Measurements from ENCODE around the gene RS1.

The RS1 gene

DNA sequence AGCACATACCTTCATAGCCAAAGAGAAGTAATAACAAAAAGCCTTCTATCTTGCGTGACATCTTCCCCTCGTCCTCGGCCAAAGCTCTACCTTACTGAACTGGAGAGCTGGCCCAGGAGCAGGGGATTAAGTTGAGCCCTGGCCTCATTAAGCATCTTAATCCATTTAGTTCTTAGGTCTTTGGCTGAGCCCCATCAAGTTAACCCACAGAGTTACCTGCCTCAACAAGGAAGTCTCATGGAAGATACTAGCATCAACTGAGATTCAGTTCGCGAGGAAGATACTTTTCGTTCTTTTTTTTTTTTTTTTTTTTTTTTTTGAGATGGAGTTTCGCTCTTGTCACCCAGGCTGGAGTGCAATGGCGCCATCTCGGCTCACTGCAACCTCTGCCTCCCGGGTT is at the start of gene RS1:
TSS of gene RS1 (minus strand) at position 101 of the 400 bp plus-strand sequence. CDS start at position 61, 40 bp downstream.
- no peak for FAIRE-seq

DNA sequence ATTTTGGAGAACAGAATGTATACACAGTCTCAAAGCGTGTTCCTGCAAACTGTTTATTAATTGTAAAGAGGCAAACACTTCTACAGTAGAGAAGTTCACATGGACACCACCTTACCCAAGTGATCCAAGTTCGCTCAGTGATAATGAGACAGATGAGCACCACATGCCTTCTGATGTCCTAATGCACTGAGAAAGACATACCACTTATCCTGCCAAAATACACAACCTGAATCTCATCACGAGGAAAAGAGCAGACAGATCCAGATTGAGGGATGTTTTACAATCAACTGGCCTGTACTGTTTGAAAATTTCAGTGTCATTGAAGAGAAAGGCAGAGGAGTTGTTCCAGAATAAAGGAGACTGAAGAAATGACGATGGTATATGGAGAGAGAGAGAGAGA is 47.9 kb upstream of the RS1 start:
- no peak for FAIRE-seq

DNA sequence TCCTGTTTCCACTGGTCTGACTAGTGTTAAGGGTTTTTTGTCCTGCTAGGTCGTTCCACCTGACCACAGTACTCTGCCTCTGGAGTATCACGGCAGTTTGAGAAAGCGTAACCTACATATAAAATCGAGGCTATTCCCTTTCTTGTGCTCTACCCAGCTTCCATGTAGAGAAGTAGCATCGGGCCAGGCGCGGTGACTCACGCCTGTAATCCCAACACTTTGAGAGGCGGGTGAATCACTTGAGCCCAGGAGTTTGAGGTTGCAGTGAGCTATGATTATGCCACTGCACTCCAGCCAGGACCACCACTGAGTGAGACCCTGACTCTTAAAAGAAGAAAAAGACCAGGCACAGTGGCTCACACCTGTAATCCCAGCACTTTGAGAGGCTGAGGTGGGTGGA is 43.0 kb upstream of the RS1 start:
- no peak for FAIRE-seq

DNA sequence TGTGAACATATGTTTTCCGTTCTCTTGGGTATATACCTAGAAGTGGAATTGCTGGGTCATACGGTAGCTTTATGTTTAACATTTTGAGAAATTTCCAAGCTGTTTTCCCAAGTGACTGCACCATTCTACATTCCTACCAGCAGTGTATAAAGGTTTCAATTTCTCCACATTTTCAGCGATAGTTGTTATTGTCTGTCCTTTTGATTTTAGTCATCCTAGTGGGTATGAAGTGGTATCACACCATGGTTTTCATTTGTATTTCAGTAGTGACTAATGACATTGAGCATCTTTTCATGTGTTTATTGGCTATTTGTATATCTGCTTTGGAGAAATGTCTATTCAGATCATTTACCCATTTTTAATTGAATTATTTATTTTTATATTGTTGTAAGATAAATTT is 37.9 kb upstream of the RS1 start:
- FAIRE-seq: no peak

DNA sequence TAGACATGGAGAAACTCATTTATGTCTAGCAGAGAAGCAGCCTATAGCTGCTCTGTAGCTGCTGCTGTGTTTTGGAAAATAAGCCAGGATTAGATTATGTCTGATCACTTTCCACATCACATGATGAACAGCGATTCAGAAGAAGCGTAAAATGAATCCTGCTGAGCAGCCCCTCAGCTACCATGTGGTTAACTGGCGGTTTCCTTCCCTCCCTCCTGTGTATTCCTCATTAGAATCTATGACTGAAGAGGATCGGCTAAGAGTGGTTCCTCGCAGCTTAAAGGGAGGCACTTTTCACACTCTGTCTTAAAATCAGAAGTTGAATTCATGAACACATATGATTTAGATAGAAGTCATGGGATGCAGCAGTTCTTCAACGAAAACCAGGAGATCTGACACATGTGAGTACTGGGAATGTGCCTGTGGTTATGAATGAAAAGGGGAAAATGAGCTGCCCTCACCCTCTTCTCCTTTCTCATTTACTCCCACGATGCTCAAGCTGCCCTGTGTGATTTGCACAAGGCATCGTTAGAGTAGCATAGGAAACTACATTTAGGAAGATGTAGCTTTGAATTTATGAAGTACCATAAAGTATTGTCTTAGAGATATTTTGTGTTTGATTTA is 35.6 kb upstream of the RS1 start, which contains the start of gene PPEF1:
TSS of gene PPEF1 (plus strand) at position 220 of the 624 bp plus-strand sequence. CDS start at position 356, 136 bp downstream.
- no peak for FAIRE-seq

DNA sequence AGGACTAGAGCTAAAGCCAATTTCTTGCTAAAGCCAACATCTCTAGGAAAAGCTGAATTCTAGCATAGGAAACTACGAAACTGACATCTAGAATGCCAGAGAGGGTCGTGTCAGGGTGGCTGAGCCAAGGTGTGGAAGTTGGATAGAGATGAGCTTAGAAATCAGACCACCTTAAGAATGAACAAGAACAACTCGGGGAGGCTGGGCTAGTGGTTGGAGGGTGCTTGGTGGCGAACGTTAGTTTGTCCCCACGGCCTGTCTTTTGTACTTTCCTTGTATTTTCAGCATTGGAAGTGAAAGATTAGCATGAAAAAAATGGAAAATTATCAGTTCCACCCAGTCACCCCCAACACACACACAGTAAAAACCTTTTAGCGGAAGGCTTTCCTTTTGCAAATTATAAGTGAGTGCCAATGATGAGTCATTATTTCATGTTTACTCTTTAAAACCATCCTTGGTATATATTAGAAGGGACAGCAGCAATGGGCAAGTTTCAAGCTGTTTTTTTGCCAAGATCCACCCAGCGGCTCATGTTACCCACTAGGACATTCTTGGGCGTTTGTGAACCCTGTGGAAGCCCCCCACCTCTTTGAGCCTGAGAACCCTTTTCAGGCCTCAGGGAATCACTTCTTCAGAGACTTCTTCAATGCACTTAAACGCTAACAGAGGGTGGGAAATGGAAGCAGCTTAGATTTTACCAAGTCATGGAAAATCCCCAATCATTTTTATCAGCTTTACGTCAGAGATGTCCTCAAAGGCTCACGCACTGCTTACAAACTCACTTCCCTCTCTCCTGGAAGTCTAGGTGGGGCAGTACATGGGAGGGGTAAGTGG is 30.7 kb upstream of the RS1 start:
- no peak for FAIRE-seq

DNA sequence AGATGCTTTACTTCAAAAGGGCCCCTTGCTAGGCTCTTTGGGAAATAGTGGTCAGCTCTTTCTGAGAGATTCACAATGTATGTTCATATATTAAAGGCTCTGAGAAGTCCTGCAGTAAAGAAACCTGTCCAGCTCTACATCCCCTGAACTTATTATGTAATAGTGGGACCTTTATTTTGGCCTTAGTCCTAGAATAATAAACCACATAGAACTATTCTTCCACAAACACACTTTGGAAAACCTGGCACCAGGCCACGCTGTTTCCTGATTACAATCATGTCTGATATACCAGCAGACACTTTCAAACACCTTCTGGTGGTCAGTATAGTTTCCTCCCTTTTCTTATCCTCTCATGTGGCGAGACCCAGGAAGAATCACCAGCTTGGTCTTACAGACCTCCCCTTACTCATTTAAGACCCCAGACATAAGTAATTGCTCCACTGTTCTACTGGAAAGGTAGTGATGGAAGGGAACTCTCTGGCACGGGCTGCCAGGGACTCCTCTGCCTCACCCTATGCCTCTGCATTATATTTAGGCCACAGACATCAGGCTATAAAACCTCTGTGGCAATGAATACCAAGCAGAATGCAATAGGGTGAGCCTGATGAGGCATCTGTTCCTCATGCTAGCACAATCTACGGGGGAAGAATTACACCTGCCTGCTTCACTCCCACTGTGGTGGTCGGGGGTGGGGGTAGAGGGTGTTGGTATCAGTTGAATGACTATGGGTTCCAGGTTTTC is 29.9 kb upstream of the RS1 start:
- FAIRE-seq: no peak

DNA sequence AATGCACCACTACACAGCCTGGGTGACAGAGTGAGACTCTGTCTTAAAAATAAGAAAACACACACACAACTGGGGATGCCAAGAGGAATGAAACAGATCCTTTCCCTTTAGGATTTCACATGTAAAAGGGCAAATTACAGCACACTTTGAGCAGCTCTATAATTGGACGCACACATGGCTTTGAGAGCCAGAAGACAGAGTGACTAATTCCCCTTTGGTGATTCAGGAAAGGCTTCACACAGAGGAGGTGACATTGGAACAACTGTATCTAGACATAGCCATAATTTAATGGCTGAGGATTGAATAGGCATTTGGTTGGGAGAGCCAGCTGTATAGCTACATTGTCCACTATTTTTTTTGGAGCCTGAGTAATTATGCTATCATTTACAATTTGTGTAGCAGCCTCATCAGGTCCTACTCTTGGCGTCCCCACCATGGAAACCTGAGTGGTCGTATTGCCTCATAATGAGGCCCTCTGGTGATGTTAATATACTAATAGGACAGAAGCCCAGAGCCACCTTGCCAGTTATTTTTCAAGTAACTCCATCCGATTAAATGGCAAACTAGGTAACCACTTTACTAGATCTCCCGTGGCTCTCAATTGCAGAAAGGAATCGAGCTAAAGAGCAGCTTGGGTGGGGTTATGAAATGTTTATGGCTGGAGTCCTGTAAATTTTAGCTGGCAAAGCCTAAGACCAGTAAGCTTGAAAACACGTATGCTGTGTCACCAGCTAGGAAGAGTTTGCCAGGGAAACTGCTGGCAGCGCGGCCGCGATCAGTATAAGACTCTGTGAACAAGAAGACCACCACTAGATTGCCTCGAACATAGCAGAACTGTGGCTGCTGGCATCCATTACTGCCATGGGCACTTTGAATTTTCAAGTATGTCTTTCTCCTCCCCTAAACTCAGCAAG is 27.1 kb upstream of the RS1 start:
- no peak for FAIRE-seq

DNA sequence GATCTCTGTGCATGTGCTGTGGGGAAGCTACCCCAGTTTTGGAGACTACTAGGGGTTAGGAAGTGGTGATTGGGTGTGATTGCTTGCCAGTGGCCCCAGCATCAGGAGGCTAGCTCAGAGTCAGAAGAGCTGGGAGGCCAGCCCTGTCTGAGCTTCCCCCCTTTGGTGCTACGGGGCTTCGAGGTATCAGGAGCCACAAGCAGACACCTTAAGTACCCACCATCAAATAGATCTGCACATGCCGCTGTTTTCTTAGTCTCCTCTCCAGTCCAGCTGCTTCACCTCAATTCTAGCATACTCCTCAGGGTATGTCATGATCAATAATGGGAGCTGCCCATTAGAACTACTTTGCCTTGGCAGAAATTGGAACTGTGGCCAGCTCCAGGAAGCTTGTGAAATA is 24.7 kb upstream of the RS1 start:
- FAIRE-seq: no peak

DNA sequence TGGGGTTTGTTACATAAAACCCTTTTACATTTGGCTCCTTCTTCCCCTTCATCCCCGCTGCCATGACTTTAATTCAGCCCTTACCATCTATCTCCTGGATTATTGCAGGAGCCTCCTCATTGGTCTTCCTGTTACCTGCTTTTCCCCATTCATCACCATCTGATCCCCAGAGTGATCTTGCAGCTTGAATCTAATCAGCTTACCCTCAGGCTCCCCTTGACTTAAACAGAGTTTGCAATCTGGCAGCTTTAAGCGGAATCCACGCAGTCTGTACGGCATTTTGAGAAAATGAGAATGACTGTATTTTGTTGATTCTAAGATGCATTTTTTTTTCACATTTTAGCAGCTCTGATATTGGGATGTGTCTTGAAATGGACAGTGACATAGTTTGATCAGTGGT is 20.6 kb upstream of the RS1 start:
- no peak for FAIRE-seq

DNA sequence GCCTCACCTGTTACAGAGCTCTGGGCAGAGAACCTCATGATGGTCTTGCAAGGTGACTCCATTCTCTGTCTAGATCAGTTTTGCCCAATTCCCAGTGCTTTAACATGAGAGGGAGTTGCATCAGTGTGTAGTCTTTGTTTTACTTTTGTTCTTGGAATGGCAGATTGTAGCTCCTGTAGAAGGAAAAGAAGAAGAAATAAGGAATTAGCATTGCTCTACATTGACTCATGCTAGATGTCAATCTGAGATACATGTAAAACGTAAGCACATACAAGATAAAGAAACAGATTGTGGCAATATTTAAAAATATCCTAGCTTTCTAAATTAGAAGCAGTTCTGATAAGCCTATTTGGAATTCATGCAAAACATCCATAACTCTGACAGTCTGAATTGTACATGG is 19.5 kb upstream of the RS1 start:
- no peak for FAIRE-seq

DNA sequence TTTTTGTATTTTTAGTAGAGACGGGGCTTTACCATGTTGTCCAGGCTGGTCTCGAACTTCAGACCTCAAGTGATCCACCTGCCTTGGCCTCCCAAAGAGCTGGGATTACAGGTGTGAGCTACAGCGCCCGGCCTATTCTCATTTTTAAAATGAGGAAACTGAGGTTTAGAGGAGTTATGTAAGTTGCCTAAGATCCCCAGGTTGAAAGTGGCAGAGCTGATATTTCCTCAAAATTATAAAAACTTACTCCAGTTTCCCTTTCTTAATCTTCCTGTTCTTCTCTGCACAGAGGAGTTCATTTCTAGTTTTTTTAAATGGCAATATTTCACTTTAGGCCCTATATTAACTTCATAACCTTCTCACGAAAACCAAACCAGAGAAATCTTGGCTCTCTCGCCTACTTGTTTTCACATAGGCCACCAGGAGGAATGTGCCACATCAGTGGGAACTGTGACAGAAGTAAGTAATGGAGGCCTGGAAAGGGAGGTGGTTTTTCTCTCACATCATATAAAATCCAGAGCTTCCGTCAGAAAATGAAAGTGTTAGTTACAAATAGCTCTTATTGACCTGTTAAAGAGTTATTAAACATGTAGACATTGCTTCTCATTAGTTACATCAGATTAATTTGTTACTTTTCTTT is 16.1 kb upstream of the RS1 start:
- FAIRE-seq: no peak

DNA sequence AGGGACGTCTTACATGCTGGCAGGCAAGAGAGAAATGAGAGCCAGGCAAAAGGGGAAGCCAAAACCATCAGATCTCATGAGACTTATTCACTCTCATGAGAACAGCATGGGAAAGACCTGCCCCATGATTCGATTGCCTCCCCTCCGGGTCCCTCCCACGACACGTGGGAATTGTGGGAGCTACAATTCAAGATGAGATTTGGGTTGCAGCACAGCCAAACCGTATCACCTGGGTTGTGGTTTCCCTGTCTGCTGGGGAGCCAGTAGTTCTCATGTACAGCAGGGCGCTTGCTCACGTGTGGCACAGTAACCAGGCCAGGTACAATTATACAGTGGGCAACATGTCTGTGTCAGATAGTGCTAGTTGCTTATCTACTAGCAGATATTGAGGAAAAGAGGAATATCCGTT is 11.1 kb upstream of the RS1 start:
- FAIRE-seq: no peak

DNA sequence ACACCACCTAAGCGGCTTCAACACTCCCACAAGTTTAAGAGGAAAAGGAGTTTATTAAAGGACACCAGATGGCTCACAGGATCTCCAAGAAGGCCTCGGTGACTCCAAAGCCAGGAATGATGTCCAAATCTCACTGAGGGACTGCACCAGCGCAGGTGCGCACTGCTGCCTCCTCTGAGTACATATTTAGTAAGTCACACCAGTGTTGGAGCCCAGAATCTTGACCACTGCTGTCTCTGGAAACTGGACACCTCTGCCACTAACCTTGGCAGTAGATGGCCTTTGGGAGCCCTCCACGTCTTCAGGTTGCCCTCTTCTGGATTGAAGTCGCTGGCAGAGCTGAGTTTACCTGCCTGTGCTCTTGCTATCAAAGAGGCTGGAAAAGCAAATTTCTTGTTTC is 10.1 kb upstream of the RS1 start:
- FAIRE-seq: no peak

DNA sequence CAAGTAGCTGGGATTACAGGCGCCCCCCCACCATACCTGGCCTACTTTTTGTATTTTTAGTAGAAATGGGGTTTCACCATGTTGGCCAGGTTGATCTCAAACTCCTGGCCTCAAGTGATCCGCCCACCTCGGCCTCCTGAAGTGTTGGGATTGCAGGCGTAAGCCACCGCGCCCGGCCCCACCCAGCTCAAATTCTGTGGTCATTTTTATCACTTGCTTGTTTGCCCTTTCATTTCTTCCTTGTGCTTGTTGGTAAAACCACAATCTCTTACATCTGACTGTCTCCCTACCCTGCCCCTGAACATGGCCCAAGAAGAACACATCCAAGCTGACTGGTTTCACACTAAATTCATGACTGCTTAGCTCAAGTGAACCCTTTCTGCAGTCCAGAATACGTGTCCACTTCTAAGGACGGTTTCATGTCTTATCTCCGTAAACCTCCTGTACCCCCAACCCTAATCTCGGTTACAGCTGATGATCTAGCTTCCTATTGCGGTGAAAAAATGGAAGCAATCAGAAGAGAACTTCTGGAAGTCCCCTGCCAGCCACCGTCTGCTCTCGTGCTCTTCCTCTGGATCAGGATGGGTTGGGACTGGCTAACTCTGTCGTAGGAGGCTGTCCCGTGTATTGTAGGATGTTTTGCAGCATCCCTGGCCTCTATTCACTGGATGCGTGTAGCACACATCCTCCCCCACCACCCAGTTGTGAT is 5.4 kb upstream of the RS1 start:
- no peak for FAIRE-seq

DNA sequence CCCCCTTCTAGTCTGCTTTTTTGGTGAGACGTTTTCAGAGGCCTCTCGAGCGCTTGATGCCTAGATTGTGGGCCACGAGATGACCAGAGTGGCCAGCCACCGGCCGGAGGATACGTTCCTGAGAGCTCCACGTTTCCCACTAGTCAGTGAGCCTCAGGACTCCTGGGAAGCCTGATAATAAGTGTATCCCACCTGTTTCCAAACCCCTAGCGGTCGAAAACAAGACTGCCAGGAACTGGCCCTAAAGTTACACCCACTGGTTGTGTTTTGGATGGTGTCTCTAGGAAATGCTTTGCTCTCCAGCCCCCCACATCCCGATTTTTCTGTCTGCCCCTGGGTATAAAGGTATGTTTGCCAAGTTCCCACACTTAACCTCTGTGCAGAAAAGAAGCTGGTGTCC is 4.6 kb upstream of the RS1 start:
- no peak for FAIRE-seq

DNA sequence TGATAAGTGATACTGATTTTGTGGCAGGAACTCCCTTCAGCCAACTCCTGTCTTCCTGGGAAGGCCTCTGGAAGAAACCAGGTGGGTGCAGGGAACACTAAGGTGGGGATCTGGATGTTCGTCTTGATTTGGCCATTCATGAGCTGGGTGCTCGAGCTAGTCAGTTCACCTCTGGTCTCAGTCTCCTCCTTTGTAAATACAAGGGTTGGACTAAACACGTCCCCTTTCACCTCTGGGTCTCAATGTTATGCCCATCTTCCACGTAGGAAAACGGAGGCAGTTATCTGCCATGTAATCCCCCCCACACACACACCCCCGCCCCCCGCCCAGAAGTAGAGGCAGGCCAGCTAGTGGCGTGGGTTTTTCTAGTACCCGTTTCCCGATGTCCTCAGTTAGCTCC is 4.1 kb upstream of the RS1 start:
- FAIRE-seq: no peak

DNA sequence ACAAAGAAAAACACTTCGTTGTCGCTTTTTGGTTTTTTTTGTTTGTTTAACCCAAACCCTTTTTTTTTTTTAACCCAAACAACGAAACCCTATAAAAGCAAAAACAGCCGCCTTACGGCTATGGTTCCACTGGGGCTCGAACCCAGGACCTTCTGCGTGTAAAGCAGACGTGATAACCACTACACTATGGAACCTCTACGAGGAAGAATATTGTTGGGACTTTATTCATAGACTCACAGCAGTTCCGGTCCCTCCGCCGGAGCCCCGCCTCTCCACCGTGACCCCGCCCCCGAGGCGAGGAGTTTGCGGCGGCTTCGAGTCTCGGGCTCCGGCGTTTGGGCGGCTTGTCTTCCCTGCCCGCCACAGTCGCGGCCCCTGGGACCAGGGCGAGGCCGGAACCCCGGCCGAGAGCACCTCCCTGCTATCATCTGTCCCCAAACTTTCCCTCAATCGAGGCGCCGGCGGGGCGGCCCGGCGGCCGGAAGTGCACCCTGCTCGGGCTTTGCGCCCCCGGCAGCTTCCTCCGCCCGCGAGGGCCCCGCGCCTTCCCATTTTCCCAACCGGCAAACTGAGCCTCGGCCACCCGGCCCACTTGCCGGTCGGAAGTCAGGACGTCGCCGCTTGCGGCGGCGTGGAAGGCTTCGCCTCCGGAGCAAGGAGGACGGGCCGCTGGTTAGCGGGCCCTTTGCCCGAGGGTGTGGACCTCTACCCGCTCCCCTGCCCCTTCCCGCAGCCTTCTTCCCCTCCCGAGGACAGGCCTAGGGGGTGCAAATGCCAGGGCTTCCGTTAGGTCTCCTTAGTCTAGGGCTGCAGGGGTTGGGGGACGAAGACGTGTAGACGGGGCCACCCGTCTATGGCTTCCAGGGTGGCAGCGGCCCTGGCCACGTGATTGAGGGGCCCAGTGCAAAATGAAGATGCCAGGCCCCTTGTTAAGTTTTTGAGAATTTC is 3.2 kb upstream of the RS1 start:
- FAIRE-seq: peak; percentile 9

DNA sequence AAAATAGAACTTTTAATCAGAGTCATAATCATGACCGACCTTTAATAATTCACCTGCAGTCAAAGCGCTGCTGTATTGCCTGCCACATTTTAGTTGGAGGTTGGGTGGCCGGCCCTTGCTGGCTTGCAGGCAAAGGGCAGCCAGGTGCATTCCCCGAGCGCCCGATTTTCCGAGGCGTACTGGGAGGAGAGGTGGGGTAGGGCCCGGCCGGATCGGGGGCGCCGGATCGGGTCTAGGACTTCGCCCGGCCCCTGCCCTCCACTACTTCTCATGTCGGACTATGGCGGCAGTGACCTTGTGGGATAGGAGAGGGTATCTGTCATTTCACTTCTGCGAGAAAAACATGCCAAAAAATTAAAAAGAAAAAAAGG is 2.5 kb upstream of the RS1 start:
- FAIRE-seq: no peak

DNA sequence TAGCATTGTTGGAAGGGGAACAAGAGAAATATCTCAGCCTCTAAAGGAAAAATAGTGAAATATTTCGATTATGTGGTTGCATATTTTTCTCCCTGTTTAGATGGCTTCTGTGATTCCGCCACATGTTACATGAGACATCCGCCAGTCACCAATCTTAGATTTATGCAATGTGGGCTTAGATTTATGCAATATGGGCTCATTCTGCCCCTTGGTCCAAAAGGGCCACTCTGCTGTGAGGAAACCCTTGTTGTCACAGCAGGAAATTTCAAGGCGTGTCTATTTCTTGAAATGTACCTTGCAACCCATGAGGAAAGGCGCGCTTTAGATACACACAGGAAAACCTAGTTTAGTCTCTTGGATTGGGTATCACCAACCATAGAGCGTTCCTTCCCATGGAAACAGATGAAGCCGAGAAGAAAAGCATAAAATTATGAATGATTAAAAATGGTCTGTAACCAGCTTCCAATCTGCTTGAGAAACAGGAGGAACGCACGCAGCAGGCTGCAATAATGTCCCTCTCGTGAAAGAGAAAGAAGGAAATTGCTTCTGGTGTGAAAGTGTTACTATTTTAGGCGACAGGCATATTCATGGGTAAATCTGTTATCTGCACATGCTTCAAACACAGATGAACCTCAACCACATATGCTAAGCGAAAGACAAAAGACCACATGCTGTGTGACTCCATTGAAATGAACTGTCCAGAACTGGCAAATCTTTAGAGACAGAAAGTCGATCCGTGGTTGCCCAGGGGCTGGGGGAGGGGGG is 3.7 kb downstream of the RS1 start:
- no peak for FAIRE-seq

Measured in islet of Langerhans (tissue), 1 donor.